Myocyte (in vitro differentiated cells): ENCODE results near the gene FAM169A. TPM values are rescaled to one million over a fixed set of nuclear protein-coding genes. Genes with fewer than 3 reads are reported as not detected.
"Not testable (repeated sequence)": the region's sequence is repeated elsewhere in the genome, so short reads cannot be mapped to it uniquely, and the experiment has no call there.

ENCODE experiments used
- DNase-seq: peaks from one replicate; pipeline ENCODE4 v3.0.0-alpha.2; 2012; ENCODE audit warnings: low read depth
- total RNA-seq: library from RNA; depleted of rRNA; stranded (reverse); fragments of >200 nt; gene quantifications from 2 replicates; pipeline ENCODE4 v1.2.3, GENCODE V29; 2014

FAM169A gene
- total RNA-seq, 1 donor from 2014 or later: 3.2 TPM

DNA sequence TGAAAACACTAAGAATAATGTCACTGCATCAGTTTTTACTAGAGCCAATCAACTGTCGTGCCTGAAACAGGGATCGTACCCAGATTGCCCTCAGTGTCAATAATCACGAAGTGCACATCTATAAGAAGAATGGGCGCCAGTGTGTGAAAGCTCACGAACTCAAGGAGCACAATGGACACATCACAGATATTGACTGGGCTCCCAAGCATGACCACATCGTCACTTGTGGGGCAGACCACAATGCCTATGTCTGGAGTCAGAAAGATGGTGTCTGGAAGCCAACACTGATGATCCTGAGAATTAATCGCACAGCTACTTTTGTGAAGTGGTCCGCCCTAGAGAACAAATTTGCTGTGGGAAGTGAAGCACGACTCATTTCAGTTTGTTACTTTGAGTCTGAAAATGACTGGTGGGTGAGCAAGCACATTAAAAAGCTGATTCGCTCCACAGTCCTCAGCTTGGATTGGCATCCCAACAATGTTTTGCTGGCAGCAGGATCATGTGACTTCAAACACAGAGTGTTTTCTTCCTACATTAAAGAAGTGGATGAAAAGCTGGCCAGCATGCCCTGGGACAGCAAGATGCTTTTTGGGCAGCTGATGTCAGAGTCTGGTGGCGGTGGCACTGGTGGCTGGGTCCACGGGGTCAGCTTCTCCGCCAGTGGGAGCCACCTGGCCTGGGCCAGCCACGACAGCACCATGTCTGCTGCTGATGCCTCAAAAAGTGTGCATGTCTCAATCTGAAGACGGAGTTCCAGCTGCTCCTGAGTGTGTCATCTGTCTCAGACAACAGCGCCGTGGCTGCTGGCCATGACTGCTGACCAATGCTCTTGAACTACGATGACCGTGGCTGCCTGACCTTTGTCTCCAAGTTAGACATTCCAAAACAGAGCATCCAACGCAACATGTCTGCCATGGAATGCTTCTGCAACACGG, 66.9 kb downstream of the FAM169A start:
- DNase-seq: peak; percentile 80

DNA sequence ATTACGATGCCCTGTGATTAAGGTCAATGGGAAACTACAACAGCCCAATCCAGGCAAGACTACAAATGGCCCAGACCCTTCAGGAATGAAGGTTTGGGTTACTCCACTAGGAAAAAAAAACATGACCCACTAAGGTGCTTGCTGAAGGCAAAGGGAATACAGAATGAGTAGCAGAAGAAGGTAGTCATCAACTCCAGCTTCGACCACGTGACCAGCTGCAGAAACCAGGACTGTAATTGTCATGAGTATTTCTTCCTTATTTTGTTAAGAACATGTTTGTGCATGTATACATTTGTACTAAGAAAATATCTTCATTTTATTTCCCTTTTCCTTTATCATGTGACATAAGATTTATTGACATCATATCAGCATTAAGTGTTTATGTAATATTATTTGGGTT, 74.5 kb downstream of the FAM169A start:
- DNase-seq: not testable (repeated sequence)

DNA sequence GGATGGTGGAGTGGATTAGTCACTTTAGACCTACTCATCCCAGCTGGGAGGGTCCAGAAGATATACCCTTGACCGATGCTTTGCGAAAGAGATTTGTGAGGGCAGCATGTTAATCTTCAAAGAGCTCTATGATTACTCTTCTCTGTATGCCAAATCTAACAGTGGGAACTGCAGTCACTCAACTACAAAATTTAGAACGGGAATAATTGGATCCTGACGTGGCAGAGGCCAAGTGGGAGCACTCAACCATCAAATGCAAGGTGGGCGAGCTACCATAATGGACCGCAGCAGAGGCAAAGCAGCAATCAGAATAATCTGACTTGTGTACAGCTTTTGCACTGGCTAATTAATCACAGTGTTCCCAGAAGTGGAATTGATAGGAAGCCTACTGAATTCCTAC, 78.8 kb downstream of the FAM169A start:
- DNase-seq: no peak

DNA sequence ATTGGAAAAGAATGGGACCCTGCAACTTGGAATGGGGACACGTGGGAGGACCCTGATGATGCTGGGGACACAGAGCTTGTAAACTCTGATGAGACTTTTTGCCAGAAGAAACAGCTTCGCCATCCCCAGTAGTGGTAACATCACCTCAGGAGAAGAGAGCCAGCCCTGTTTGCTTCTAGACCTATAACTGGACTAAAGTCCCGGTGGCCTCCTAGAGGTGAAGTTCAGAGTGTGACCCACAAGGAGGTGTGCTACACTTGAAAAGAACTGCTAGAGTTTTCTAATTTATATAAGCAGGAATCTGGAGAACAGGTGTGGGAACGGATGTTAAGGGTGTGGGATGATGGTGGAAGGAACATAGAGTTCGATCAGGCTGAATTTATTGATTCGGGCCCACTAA, 79.3 kb downstream of the FAM169A start:
- DNase-seq: no peak

DNA sequence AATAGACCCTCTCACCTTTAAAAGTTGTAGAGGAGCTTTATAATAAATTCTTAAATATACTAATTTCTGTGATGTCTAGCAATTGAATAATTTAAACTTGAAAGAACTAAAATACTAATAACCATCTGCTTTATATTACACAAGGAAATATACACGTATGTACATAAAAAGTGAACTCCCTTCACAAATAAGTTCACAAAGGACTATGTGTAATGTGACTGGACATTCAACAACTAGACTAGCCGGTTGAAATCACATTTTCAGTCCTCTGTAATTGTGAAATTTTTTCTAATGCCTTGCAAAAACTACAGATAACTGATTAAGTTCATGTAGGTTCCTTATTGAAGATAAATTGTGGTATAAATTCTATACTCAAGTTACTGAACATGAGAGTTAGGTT, 87.6 kb downstream of the FAM169A start:
- DNase-seq: no peak

DNA sequence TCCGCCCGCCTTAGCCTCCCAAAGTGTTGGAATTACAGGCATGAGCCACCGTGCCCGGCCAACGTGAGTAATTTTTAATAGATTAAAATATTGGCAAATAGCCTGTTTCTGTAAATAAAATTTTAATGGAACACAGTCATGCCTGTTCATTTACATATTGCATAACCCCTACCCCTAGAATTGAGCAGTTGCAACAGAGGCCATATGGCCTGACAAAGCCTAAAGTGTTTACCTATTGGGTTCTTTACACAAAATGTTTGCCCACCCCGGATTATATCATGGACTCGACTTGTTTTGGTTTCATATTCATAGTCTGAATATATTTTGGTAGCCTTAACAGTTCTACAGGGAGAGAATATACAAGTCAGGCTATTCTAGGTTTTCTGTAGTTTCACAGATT, 93.8 kb downstream of the FAM169A start:
- no peak for DNase-seq

DNA sequence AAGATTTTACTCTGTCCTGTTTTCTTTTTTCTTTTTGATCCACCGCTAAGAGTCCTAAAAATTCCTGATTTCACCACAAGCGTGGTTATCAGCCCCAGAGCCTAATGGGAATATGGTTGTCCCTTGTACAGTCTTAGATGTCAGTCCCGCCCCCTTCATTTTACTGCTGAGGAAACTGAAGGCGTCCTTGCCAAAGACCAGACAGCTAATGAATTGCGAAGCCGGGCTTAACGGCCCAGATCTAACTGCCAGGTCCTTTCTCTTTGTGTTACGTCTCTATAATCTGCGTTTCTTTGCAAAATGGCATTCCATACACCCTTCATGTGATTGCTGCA, 98.6 kb downstream of the FAM169A start:
- DNase-seq: no peak

DNA sequence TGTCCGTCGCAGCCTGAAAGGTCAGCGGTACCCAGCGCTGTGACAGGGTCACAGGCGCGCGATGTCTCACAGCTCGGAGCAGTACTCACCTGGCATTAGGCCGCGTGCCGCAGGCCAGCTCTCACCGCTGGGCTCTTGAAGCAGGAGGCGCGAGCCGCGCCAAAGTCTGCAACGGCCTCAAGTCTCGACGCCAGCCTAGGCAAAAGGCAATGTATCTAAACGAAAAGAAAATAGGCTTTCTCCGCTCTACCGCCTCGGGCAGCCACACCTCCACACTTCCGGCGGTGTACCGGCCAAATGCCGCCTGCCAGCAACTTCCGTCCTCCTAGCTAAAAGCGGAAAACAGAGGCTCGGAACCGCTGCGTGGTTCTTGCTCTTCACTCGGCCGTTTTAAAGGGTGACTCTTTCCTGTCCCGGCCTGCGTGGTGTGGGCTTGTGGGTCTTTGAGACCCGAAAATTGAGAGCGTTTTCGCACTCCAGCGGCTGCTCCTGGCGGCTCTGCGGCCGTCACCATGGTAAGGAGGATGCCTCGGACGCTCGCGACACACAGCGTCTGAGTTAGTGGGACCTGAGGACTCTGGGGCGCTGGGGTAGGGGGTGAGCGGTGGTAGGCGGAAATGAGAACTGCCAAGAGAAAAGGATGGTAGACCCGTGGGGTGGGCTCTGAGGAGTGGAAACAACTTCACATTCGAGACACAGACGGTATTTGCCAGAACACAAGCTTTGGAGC, 99.2 kb downstream of the FAM169A start, which contains the start of the genes GFM2 and NSA2:
Gene GFM2 (minus strand): TSS at position 269 of the 730 bp plus-strand sequence. CDS start 3,375 bp downstream, outside the sequence.
Gene NSA2 (plus strand): TSS at position 401 of the 730 bp plus-strand sequence. CDS start 112 bp downstream, at position 513.
- DNase-seq: peak; percentile 96

DNA sequence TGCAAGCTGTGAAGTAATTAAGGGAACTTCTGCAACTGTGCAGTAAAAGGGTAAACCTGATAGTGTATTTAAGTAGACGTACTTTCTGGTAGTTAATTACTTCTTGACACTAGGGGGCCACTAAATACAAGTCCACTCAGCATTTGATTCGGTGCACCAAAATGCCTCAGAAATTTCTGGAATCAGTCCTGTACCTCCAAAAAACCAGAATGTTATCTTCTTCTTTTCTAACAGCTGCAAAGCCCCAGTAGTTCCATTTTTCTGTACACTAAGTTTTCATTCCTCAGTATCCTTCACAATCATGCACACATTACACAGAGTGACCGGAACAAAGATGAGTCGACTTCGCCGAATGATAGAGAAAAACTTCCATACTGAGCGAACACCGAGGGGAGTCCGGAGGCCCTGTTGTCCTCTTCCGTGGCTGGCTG, 99.8 kb downstream of the FAM169A start:
- DNase-seq: peak; percentile 64

DNA sequence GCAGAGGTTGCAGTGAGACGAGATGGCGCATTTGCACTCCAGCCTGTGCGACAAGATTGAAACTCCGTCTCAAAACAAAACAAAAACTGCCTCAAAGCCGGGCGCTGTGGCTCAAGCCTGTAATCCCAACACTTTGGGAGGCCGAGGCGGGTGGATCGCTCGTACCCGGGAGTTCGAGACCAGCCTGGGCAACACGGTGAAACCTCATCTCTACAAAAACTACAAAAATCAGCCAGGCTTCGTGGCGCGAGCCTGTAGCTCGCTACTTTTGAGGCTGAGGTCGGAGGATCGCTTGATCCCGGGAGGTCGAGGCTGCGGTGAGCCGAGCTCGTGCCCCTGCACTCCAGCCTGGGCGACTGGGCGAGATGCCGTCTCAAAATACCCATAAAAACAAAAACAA, 100.3 kb downstream of the FAM169A start:
- DNase-seq: no peak

DNA sequence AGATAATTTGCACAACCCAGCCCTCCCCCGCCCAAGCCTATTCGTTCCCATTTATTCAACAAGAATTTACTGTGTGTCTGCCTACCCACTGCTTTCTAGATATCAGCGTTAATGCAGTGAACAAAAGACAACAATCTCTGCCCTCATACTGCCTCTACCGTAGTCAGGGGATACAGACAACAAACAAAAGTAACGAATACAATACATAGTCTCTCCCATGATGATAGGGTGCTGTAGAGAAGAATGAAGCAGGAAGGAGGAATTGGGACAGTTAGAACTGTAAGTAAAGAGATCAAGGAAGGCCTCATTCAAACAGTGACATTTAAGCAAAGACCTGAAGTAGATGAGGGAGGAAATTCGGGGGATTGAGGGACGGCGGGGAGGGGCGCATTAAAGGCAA, 101.0 kb downstream of the FAM169A start:
- no peak for DNase-seq

DNA sequence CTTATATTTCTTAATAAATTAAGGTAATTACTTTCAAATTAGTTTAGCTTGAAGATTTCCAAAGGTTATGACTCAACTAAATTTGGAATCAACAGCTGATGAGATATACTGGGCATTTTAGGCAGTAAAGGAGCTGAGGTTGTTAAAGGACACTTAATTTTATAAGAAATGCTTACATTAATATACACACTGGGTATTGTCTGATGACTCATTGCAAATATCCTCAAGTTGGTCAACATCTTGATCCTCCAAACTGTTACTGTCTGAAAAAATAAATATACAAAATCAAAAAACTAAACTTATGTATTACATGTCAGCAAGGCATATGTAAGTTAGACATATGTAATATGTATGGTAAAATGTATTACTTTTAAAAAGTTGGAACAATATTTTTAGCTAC, 102.7 kb downstream of the FAM169A start:
- no peak for DNase-seq

DNA sequence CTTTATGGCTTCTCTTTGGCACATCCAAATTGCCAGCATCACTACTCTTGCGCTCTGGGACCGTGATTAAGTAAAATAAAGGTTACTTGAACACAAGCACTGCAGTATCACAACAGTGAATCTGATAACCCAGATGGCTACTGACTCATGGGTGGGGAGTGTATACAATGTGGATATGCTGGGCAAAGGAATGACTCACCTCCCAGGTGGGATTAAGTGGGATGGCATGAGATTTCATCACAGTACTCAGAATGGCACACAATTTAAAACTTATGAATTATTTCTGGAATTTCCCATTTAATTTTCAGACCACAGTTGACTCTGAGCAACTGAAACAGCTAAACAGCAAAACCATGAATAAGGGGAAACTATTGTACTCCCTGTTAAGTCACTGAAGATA, 103.6 kb downstream of the FAM169A start:
- DNase-seq: peak; percentile 74

DNA sequence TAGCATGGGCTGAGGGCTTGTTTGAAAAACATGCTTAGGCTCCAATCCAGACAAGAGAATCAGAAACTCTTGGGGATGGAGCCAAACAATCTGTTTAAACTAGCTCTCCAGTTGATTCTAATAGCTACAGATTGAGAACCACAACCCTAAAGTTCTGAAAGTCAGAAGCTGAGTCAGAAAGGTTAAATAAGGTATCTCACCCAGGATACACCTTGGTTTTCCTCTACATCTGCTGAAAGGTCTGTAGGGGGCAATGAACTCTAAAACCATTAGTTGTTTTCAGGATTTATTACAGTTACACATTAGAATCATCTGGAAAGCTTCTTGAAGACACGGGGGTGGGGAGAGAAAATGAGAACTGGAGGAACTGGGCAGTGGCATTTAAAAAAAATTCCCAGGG, 104.9 kb downstream of the FAM169A start:
- peak; percentile 4 for DNase-seq

DNA sequence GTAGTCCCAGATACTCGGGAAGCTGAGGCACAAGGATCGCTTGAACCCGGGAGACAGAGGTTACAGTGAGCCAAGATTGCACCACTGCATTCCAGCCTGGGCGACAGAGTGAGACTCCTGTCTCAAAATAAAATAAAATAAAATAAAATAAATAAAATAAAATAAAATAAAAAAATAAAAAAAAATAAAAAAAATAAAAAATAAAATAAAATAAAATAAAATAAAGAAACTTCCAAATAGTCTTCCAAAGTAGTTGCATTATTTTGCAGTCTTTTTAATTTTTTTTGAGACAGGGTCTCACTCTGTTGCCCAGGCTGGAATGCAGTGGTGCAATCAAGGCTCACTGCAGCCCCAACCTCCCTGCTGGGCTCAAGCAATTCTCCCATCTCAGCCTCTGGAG, 117.4 kb downstream of the FAM169A start:
- not testable (repeated sequence) for DNase-seq

DNA sequence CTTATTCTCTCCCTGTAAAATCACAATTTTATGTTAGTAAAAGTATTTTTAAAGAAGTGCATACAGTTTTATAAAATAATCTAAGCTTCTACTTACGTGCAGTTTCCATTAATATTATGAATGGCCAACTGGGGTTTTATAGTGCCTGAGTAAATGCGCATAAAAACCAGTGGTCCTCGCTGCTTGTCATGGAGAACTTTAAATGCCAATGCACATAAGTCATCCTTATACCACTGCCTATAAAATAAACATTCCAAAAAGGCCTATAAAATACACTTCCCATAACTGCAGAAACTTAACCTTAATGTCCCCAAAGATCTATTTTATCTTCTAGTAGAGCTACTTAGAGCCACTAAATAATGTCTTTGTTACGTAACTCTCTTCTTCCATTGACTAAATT, 127.8 kb downstream of the FAM169A start:
- no peak for DNase-seq

DNA sequence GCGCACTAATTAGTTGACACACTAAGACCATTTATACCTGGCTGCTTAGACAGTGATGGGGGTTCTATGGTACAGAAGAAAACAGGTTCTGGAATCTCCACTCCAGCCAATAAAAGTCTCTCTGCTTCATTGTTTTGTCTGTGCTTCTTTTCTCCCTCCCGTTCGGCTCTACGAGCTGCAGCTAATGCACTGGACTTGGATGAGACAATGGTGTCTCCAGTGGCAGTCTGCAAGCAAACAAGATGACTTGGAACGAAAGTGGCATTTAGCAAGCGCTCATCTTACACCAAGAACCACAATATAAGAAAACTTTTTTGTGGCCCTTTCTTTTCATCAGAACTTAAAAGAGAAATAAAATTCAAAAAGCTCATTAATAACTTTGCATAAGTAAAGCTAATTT, 129.4 kb downstream of the FAM169A start:
- DNase-seq: no peak

Other genes starting within 250 kb of the FAM169A start
- gene ENC1, start 225.7 kb downstream of the FAM169A start, total RNA-seq: 21.1 and 23.2 TPM in 2 replicates
- gene HEXB, start 181.2 kb downstream of the FAM169A start, total RNA-seq: 135 and 173 TPM in 2 replicates
- 56.5 and 81.1 TPM in 2 replicates for gene GFM2, start 99.3 kb downstream of the FAM169A start, total RNA-seq
- 108 and 114 TPM in 2 replicates for gene NSA2, start 99.1 kb downstream of the FAM169A start, total RNA-seq
- 0.35 and 0.47 TPM in 2 replicates for gene GCNT4, start 186.2 kb upstream of the FAM169A start, total RNA-seq